Epidermal melanocyte (primary cell): Measurements from ENCODE around the gene ZNF860.
"Not testable (repeated sequence)": the region's sequence is repeated elsewhere in the genome, so short reads cannot be mapped to it uniquely, and the experiment has no call there.

Experiments
- DNase-seq: peaks from one replicate; pipeline ENCODE4 v3.0.0; 2011; ENCODE audit warnings: low spot score; ENCODE audit not compliant: insufficient read length

The ZNF860 gene

GRCh38 chr3:31996195-31996594, 14.6 kb downstream of the ZNF860 start:
- DNase-seq: no peak

- no peak for DNase-seq
Measured at GRCh38 chr3:31997500-31997899, 15.9 kb downstream of the ZNF860 start.

GRCh38 chr3:31999907-32000439, 18.4 kb downstream of the ZNF860 start:
- DNase-seq: no peak

- no peak for DNase-seq
Measured at GRCh38 chr3:32000877-32001276, 19.3 kb downstream of the ZNF860 start.

- no peak for DNase-seq
Measured at GRCh38 chr3:32002561-32003368, 21.2 kb downstream of the ZNF860 start.

- no peak for DNase-seq
Measured at GRCh38 chr3:32003380-32003779, 21.8 kb downstream of the ZNF860 start.

- DNase-seq: no peak
Measured at GRCh38 chr3:32004113-32004765, 22.7 kb downstream of the ZNF860 start.

- no peak for DNase-seq
Measured at GRCh38 chr3:32009101-32009500, 27.6 kb downstream of the ZNF860 start.

GRCh38 chr3:32009957-32010356, 28.4 kb downstream of the ZNF860 start:
- DNase-seq: no peak

GRCh38 chr3:32010699-32011098, 29.1 kb downstream of the ZNF860 start:
- not testable (repeated sequence) for DNase-seq

GRCh38 chr3:32015638-32016037, 34.1 kb downstream of the ZNF860 start:
- not testable (repeated sequence) for DNase-seq

GRCh38 chr3:32017286-32017685, 35.7 kb downstream of the ZNF860 start:
- DNase-seq: no peak

GRCh38 chr3:32018757-32019564, 37.4 kb downstream of the ZNF860 start:
- peak; percentile 71 for DNase-seq

GRCh38 chr3:32021155-32021554, 39.6 kb downstream of the ZNF860 start:
- no peak for DNase-seq

- DNase-seq: no peak
Measured at GRCh38 chr3:32021748-32022147, 40.2 kb downstream of the ZNF860 start.

- DNase-seq: no peak
Measured at GRCh38 chr3:32022947-32023346, 41.4 kb downstream of the ZNF860 start.

- DNase-seq: no peak
Measured at GRCh38 chr3:32026593-32026992, 45.0 kb downstream of the ZNF860 start.

GRCh38 chr3:32037932-32038267, 56.4 kb downstream of the ZNF860 start:
- DNase-seq: no peak

- DNase-seq: no peak
Measured at GRCh38 chr3:32041316-32041715, 59.8 kb downstream of the ZNF860 start.
